GM03348 (cell line): ENCODE measurements around the gene TNNT3.
"Not testable (repeated sequence)": the region's sequence is repeated elsewhere in the genome, so short reads cannot be mapped to it uniquely, and the experiment has no call there.

Experiments
- DNase-seq: peaks from one replicate; pipeline ENCODE4 v3.0.0; 2012; ENCODE audit warnings: low spot score

The TNNT3 gene

GRCh38 chr11:1881442-1882264, 37.9 kb upstream of the TNNT3 start:
- DNase-seq, result no peak

GRCh38 chr11:1882265-1883238, 37.0 kb upstream of the TNNT3 start:
- DNase-seq, result peak; percentile 93

GRCh38 chr11:1883346-1884302, 35.9 kb upstream of the TNNT3 start:
- no peak for DNase-seq

- DNase-seq, result no peak
Measured at GRCh38 chr11:1884303-1884700, 35.2 kb upstream of the TNNT3 start.

GRCh38 chr11:1886551-1886950, 33.0 kb upstream of the TNNT3 start:
- DNase-seq, result not testable (repeated sequence)

- DNase-seq, result no peak
Measured at GRCh38 chr11:1887451-1888346, 31.8 kb upstream of the TNNT3 start.

- no peak for DNase-seq
Measured at GRCh38 chr11:1888347-1888753, 31.2 kb upstream of the TNNT3 start.

GRCh38 chr11:1888811-1889210, 30.7 kb upstream of the TNNT3 start:
- no peak for DNase-seq

- no peak for DNase-seq
Measured at GRCh38 chr11:1889224-1889930, 30.1 kb upstream of the TNNT3 start.

- no peak for DNase-seq
Measured at GRCh38 chr11:1889941-1890855, 29.3 kb upstream of the TNNT3 start.

GRCh38 chr11:1890856-1891830, 28.4 kb upstream of the TNNT3 start:
- DNase-seq, result no peak

- no peak for DNase-seq
Measured at GRCh38 chr11:1891831-1892115, 27.7 kb upstream of the TNNT3 start, which contains the start of gene PRR33. PRR33 (minus strand) TSS chr11:1891895; CDS start chr11:1890584, 1,311 bp downstream.

- no peak for DNase-seq
Measured at GRCh38 chr11:1892116-1892515, 27.4 kb upstream of the TNNT3 start.

- no peak for DNase-seq
Measured at GRCh38 chr11:1892558-1892957, 26.9 kb upstream of the TNNT3 start.

GRCh38 chr11:1893581-1894359, 25.7 kb upstream of the TNNT3 start:
- no peak for DNase-seq

GRCh38 chr11:1894759-1895158, 24.7 kb upstream of the TNNT3 start:
- DNase-seq, result no peak

- no peak for DNase-seq
Measured at GRCh38 chr11:1896468-1896867, 23.0 kb upstream of the TNNT3 start.
